Suppressor macrophage (primary cell): Measurements from ENCODE around the gene ADAMTS8.

Experiments
- DNase-seq, 4 experiments: peaks; one replicate each; pipeline ENCODE4 v3.0.0-alpha.2; 2020 to 2022
- total RNA-seq, 17 experiments: gene quantifications; one replicate each; lab custom pipeline; 2026; ENCODE audit warnings: mixed read lengths in 6 of 17, inconsistent platforms in 3 of 17; lab: John Stamatoyannopoulos, UW

Gene ADAMTS8, protein sequence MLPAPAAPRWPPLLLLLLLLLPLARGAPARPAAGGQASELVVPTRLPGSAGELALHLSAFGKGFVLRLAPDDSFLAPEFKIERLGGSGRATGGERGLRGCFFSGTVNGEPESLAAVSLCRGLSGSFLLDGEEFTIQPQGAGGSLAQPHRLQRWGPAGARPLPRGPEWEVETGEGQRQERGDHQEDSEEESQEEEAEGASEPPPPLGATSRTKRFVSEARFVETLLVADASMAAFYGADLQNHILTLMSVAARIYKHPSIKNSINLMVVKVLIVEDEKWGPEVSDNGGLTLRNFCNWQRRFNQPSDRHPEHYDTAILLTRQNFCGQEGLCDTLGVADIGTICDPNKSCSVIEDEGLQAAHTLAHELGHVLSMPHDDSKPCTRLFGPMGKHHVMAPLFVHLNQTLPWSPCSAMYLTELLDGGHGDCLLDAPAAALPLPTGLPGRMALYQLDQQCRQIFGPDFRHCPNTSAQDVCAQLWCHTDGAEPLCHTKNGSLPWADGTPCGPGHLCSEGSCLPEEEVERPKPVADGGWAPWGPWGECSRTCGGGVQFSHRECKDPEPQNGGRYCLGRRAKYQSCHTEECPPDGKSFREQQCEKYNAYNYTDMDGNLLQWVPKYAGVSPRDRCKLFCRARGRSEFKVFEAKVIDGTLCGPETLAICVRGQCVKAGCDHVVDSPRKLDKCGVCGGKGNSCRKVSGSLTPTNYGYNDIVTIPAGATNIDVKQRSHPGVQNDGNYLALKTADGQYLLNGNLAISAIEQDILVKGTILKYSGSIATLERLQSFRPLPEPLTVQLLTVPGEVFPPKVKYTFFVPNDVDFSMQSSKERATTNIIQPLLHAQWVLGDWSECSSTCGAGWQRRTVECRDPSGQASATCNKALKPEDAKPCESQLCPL
- total RNA-seq = 0.05 to 2.4 (median 0.35) reads per million in 17 experiments

DNA sequence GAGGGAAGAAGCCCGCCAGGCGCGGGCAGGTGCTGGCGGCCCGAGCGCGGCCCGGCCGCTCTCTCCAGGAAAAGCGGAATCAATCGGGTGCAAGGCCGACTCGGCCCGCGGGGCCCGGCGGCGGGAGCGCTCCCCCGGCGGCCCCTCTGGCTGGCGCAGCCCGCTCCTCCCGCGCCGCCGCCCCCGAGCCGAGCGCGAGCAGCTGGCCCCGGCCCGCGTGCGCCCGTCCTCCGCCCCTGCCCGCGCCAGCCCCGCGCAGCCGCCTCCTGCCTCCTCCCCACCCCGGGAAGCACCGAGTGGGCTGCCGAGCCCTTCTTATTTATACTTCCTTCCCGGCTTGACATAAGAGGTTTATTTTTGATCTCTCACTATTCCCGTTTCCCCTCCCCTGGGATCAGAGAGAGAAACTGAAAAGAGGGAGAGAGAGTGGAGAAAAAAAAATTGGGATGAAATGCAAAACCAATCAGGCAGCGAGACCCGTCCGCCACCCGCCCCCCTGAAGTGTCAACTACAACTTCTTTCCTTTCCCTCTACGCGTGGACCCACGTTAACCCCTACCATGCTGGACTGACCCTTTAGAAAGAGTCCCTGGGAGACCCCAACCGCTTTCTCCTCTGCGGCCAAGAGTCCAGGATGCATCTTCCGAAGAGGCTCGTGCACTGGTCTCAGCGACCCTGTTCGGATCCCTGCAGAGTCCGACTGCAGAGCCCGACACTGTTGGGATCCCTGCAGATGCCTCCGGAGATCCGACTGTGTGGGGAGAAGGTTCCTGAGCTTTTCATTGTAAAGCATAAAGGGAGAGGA lies at the start of gene ADAMTS8:
Gene ADAMTS8, minus strand, starts transcription at position 294 of the 804 bp plus-strand sequence. CDS start 323 bp downstream, outside the sequence.
- peak in 3 of 4 experiments; percentile 11 to 67 (median 46) for DNase-seq

DNA sequence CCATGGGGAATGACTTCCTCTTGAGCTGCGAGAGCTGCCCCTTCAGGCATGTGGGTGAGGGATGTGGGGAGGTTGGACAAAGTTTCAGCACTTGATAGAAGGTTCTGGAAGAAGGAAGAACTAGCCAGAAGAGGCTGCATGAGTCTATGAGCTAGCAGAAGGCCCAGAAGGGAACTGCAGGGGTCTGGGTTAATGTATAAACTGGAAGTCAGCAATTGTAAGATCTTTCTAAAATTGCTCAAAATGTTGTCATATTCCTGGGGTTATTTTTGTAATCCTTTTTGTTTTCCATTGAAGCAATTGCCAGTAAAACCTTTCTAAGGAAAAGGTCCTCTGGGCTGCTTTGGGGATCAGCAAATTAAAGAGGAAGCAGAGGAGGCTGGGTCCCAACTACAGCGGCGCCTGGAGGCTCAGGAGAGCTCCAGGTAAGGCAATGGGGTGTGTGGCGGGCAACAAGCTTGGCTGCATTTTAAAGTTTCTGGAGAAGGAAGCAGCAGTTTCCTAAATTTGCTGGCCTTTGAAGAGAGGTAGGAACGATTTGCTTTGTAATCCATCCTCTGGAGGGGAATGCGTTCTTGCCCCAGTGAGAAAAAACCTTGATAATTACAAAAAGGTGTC lies 49.3 kb upstream of the ADAMTS8 start:
- peak in 2 of 4 experiments; percentile 12 to 13 for DNase-seq

DNA sequence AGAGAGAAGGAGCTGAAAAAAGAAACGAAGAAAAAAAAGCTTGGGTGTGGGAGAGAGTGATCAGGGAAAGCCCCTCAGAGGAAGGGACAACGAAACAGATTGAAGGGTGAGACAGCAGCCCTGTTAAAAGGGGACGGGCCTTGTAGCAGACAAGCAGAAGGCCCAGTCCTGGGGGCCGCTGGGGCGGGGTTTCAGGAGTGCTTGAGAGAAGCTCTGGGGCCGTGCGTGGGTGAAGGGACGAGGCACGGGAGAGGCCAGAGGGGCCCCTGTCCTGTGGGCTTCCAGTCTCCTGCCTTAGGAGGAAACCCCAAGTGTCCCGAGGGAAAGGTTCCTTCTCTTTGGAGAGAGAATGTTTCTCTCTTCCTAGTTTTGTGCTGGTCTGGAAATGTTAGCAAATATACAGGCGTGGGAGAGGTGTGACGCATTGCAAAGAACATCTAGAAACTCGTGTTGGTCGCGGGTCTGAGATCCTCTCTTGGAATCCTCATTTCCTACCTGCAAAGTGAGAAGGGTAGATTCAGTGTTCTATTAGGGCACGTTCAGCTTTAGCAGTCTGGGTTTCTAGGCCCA lies 48.6 kb upstream of the ADAMTS8 start:
- no peak for DNase-seq

DNA sequence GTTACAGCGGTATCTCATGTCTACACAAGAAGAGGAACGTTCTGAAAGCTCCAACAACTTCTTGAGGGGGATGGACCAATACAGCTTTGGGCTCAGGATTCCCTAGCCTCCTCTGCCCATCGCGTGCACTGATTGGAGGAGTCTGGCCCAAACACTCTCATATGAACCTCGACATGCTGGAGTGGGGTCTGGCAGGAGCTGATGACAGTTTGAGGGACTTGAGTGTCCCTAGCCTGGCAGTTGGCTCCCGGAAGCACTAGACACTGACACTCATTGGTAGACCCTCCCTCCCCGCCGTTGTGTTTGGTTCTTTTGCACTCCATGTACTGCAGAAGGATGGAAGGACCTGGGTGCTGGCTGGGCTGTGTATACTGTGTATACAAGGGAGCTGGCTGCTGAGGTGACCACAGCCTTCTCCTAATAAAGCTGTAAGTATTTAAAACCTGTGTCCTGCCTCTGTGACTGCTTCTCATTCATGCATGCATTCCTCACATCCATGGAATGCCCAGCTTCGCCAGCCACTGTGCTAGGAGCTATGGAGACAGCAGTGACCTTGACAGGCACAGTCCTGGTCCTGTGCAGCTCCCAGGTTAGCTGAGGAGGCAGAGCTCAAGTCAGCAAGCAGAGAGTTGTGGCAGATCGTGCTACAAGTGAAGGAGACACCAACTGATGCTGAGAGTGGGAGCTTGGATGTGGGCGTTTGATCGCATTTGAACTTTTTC lies 48.0 kb upstream of the ADAMTS8 start:
- no peak for DNase-seq

DNA sequence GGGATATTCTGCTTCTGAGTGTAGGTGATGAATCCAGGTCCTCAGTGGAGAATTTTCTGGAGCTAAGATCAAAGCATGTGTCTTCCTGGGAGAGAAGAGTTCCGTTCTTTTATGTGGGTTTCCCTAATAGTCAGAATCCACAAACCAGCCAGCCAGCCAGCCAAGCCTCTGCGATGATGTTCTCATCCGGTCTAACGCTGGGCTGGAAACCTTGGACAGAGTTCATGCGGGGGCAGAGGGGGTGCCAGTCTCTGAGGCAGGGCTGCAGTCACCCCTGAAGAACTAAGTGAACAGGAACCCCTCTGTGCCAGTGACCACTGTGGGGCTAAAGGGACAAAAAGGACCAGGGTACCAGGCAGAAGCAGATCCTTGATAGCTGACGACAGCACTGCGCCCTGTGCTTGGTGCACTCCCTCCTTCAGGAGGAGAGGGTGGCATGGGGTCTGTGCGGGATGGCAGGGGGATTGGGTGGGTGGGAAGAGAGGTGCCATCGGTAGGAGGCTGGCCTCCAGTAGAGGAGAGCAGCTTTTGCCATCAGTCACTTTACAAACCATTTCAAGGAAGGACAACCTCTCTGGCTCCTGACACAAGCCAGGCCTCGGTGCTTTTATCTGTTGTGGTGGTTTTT lies 47.1 kb upstream of the ADAMTS8 start:
- no peak for DNase-seq

DNA sequence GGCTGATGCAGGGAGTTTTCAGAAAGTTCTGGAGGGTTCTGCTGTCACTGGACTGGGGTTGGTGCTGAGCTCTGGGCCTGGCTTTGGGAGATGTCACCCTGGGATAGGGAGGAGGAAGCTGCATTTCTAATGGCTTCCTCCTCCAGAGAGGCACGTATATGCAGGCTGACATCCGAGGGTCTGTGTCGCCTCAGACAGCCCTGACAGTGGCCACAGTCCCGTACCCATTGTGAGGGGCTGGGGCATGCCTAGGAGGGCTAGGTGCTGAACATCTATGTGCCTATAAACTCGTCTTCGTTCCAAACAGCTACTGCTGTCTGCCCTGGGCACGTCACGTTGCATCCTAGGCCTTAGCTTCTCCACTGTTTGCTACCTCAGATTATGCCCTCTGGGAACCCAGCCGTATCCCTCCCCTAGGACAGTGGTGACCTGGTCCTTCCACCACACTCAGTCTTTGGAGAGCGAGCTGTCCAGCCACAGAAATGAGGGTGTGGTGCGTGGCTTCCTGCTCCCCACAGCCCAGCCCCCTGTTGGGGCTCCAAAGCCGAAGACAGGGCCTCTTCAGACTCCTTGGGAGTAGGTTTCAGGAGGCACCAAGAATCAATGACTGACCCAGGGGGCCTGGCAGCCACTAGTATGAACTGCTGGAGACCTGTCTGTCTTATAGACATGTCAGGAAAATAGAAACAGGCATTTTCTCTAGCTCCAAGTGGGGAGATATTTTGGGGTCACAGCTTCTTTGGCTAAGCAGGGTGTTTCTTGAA lies 46.4 kb upstream of the ADAMTS8 start:
- DNase-seq = no peak

DNA sequence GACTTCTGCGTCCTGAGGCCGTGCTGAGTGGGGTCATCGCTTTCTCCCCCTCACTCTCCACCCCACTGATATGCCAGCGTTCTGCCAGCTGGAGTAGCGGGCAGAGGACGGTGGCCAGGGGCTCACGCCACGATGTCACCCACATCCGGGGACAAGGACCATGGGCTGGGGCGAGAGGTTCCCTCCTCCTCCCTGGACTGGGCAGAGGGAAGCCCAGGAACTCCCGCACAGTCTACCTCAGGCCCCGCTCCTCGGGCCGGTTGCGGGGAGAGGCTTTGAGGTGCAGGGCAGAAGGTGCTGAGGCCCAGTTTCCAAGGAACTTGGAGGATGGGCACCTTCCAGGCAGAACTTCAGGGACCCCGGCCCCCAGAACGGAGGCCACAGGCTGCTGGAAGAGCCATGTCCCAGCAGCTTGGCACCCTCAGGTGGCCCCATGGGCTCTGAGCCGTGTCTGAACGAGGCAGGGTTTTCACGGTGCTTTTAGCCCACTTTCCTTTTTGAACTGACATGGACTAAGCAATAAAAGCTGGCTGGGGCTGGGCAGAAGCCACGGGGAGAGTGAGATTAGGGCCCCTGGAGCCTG lies 45.5 kb upstream of the ADAMTS8 start:
- DNase-seq = no peak

DNA sequence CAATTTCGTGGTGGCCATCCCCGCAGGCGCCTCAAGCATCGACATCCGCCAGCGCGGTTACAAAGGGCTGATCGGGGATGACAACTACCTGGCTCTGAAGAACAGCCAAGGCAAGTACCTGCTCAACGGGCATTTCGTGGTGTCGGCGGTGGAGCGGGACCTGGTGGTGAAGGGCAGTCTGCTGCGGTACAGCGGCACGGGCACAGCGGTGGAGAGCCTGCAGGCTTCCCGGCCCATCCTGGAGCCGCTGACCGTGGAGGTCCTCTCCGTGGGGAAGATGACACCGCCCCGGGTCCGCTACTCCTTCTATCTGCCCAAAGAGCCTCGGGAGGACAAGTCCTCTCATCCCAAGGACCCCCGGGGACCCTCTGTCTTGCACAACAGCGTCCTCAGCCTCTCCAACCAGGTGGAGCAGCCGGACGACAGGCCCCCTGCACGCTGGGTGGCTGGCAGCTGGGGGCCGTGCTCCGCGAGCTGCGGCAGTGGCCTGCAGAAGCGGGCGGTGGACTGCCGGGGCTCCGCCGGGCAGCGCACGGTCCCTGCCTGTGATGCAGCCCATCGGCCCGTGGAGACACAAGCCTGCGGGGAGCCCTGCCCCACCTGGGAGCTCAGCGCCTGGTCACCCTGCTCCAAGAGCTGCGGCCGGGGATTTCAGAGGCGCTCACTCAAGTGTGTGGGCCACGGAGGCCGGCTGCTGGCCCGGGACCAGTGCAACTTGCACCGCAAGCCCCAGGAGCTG lies 44.8 kb upstream of the ADAMTS8 start:
- no peak for DNase-seq

DNA sequence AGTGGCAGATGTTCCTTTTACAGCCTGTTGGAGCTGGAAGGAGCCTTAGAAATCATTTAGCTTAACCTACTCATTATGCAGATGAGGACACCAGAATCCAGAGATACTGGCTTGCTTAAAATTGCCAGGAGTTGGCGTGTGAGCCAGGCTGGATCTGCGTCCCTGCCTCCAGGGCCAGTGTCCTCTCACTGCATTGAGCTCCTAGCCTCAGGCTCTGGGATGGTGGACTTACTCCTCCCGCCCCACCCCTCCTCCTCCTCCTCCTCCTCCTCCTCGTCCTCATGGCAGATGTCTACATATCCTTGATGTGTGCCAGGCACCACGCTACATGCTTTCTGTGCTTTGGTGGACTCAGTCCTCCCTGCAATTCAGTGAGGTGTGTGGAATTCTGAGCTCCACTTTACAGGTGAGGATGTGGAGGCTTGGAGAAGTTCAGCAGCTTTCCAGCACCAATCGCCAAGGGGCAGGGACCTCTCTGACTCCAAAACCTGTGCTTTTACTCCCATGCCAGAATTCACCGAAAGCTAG lies 44.1 kb upstream of the ADAMTS8 start:
- DNase-seq = no peak

DNA sequence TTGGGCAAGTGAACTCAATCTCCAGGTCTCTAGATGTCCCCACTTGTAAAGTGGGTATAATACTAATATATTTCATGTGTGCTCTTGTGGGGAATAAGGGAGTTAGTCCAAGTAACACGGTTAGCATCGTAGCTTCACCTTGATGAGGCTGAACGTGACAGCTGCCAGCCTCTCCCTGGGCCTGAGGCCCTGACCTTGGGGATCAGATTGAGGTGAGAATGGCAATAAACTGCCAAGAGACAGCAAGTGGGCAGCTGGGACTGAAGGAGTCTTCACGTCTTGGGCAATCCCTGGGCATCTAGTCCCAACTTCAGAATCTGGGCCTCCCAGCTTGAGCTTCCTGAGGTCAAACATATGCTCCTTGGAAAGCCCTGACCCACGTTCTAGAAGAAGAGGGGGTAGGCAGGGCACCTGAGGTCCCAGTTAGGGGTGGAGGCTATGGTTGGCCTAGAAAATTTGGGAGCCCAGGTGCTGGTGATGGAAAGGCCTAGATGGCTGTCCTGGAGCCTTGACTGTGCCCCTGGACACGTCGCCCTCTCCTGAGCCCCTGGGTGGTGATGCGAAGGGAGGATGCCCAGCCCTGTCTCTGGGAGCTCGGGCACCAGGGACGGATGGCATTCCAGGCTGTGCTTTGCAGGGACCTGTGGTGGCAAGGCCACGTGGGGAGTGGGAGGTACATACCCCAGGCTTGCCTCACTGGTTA lies 43.5 kb upstream of the ADAMTS8 start:
- no peak for DNase-seq

DNA sequence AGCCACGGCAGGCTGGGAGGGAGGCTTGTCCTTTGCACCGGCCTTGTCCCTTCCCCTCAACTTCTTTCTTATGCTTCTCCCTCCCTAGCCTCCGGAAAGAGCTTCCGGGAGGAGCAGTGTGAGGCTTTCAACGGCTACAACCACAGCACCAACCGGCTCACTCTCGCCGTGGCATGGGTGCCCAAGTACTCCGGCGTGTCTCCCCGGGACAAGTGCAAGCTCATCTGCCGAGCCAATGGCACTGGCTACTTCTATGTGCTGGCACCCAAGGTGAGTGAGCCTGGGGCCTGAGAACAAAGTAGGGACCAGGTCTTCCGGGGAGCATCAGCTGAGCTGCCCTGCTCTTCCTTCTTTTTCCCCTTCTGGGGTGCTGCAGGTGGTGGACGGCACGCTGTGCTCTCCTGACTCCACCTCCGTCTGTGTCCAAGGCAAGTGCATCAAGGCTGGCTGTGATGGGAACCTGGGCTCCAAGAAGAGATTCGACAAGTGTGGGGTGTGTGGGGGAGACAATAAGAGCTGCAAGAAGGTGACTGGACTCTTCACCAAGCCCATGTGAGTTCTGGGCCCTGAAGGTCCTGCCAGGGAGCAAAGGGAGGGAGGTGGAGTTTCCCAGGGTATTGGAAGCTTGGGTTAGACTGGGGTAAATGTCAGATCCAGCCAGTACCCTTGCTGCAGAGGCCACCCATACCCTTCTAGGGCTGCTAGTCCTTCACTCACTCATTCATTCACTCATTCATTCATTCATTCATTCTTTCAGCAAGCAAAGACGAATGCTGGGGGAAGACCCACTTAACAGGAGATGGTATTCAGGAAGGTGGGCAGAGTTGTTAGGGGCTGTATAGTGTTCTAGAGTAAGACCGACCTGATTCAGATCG lies 42.7 kb upstream of the ADAMTS8 start:
- DNase-seq = no peak

DNA sequence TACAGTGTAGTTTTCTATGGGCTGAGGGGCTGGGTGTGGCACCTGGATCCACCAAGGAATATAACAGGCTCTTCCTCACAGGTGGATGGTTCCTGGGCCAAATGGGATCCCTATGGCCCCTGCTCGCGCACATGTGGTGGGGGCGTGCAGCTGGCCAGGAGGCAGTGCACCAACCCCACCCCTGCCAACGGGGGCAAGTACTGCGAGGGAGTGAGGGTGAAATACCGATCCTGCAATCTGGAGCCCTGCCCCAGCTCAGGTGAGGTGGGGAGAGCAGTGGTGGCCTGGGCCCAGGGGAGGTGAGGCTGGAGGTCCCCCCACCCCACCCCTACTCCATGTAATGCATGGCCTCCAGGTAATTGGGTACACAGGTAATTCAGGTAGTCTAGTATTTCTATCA lies 40.8 kb upstream of the ADAMTS8 start:
- DNase-seq = no peak

DNA sequence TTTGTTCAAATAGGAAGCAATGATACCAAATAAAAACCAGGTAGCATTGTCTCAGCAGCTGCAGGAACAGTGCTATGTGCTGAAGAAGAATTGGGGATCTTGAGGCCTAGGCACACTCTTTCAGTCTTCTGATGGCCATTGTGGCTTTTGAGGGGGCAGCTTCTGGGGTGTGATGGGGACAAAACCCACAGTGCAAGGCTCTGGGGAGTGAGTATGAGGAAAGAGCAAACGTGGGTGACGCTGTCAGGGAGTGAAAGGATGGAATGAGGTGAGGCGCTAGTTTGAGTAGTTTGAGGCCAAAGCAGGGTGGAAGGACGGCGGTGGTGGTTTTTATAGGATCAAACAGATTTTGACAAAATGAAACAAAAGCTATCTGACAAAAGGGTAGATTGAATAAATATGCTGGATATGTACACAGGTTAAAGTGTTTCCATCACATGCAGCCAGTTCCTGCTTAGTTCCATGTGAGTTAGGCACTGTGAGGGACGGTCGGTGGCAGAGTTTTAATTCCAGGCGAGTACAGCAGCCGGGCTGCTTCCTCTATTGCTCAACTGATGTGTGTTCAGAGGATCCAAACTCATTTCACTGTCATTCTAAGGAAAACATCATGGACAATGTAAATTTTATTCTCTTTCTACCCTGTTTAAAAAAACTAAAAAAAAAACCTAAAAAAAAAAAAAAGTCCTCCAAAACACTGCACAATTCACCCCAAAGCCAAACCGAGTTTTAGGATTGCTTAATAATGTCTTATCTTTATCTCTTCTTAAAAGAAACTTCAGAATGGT lies 38.9 kb upstream of the ADAMTS8 start:
- DNase-seq = peak in 1 of 4 experiments; percentile 5

DNA sequence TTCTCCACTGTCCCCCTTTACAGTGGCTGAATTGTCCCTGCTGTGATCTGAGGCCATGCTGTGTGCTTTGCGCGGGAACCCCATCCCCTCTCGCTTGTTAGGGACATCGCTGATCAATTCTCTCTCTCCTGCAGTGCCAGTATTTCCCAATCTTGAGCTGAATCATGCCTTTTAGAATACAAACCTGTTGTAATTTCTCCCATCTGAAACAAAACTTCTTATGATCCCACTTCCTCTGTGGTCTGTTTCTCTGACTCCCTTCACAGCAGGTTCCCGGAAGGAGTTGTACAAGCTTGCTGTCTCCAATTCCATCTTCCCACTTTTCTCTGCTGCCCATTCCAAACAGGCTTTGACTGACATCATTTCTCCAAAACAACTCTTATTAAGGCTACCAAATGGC lies 36.9 kb upstream of the ADAMTS8 start:
- DNase-seq = no peak

DNA sequence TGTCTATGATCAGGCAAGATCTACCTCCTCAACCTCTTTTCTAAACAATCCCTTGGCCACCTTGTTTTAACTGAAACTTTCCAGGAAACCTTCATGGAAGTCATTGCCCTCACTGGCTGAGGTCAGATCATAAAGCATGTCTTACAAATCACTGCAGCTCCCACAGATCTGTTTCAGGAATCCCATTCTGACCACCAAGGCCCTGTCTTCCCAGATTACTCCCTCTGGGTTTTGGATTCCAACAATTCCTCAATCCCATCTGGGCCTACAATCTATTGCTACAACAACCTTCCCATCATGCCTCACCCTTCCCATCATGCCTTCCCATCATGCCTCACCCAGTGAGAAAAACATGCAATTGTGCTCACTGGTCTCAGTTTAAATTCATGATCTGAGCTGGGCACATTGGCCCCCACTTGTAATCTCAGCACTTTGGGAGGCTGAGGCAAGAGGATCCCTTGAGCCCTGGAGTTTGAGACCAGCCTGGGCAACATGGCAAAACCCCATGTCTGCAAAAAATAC lies 35.9 kb upstream of the ADAMTS8 start:
- DNase-seq = no peak

DNA sequence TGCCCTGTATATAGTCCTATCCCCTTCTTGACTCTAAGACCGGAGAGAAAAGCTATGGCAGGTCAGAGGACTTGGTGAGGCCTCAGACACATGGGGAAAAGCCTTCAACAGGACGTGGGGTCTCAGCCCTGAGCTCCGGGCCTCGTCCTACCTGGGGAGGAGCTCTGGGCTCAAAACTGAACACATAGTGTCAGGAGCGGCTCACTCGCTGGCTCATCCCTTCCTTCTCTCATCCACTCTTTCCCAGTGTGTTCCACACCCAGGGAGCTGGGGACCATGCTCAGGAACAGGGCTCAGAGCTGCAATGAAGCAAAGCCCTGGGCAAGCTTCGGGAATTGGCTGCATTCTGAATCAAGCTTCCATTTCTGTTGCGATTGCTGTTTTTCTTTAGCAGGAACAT lies 34.5 kb upstream of the ADAMTS8 start:
- DNase-seq = no peak
